GM10847 (cell line): ENCODE results near the gene PLIN5.

ENCODE experiments used
- POLR2A ChIP-seq: IDR thresholded peaks from 2 replicates; pipeline ENCODE4 v1.6.1; 2011; ENCODE audit not compliant: insufficient read length; ENCODE audit errors: extremely low read depth

Gene PLIN5

GRCh38 chr19:4473011-4473762, 61.8 kb downstream of the PLIN5 start:
- TF ChIP-seq POLR2A, result no peak
